Esophagus squamous epithelium (tissue), 4 donors: ENCODE measurements around the gene SETBP1.

Experiments
- CTCF ChIP-seq, 6 experiments: fragments of 450-650 bp in 4 of 6; fragments of 200-600 bp in 2 of 6; sonication (generic) in 2 of 6; IDR thresholded peaks; one replicate each; pipeline ENCODE4 v1.5.1; 2016 to 2019; ENCODE audit warnings: antibody characterized with exemption in 6 of 6, mild to moderate bottlenecking in 4 of 6, moderate library complexity in 4 of 6
- POLR2A ChIP-seq, 4 donors: fragments of 450-650 bp; IDR thresholded peaks; one replicate each; pipeline ENCODE4 v1.6.1; 2017; ENCODE audit warnings: antibody characterized with exemption in 4 of 4, mild to moderate bottlenecking in 4 of 4, moderate library complexity in 3 of 4

DNA sequence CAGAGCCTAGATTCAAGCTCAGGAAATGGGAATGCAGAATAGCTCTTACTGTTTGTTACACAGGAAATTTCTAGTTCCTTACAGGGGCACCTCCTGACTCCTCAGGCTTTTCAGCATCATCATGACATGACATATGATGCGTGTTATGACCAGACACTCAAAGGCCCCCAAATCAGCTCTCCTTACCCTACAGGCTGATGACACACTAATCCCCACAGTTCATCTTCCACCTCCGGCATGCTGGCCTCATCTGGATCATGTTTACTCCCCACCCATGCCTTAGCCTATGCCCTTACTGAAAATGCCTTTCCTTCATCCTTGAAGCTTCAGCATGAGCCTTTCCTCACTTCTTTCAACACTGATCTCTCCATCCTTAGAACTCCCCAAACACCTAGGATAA lies 356.9 kb downstream of the SETBP1 start:
- TF ChIP-seq POLR2A (IDR thresholded peaks at IDR 0.05) (no peak), CTCF (IDR thresholded peaks at IDR 0.05) (no peak)
